ENCODE results near the gene PRM2.

Gene PRM2

GRCh38 chr16:11259655-11260595 lies 16.4 kb downstream of the PRM2 start:
- FAIRE-seq = no peak

- no peak for FAIRE-seq
These were observed 17.5 kb downstream of the PRM2 start for GRCh38 chr16:11258553-11259492.

- no peak for FAIRE-seq
These were observed 18.9 kb downstream of the PRM2 start for GRCh38 chr16:11257131-11257938.

DNA sequence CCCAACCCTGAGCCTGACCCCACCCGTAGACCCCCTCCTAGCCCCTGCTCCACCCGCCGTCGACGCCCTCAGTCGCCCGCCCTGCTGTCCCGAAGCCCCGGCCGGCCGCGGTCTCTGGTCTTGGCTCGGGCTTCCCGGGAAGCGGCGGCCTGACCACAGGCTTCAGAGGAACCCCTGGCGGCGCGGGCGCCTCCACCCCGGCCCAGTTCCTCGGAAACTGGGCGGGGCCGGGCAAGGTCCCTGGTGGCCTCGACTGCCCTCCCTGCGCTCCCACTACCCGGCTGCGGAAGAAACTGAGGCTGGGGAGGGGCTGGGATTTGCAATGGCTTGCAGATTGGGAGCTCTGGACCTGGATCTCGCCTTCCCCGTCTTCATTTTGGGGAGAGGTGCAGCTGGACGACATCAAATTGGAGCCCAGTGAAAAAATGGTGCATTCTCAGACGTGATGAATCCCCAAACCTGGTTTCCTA lies 19.6 kb downstream of the PRM2 start:
- FAIRE-seq = no peak

DNA sequence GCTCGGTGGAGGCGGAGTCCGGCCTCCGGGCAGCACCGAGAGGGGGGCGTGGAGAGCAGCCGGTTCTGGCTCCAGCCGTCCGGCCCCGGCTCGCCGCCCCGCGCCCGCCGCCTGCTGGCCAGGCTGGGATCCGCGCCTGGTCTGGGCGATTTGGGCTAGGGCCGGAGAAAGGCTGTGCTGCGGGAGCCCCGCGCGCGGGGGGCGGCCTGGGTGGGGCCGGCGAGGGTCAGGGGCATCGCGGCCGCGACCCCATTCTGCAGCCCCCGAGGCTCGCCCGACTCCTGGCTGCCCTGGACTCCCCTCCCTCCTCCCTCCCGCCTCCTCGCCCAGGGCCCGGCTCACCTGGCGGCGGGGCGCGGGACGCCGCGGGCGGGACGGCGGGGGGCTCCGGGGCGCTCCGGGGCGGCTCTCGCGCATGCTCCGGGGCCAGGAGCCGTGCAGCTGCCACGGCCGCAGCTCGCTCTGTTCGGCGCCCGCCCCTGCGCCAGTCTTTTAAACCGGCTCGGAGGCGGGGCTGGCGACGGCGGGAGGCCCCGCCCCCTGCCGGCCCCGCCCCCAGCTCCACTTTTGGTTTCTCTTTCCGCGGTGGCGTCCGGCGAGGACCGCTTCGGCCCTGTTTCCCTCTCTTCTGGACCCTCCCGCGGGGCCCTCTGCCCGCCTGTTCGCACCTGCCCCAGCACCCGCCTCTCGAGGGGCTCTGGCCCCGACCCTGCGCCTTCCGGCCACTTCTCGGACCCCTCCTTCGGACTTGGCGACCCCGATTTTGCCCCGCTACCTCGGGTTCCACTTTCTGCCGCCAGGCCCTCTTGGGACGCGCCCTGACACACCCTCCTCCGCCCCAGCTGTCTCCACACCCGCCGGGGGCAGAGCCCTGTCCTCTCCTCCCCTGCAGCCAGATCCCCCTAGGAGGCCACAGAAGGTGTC lies 20.3 kb downstream of the PRM2 start, which contains the start of gene SOCS1:
TSS of gene SOCS1 (minus strand) at position 468 of the 924 bp plus-strand sequence. CDS start 726 bp downstream, outside the sequence.
- FAIRE-seq = no peak

DNA sequence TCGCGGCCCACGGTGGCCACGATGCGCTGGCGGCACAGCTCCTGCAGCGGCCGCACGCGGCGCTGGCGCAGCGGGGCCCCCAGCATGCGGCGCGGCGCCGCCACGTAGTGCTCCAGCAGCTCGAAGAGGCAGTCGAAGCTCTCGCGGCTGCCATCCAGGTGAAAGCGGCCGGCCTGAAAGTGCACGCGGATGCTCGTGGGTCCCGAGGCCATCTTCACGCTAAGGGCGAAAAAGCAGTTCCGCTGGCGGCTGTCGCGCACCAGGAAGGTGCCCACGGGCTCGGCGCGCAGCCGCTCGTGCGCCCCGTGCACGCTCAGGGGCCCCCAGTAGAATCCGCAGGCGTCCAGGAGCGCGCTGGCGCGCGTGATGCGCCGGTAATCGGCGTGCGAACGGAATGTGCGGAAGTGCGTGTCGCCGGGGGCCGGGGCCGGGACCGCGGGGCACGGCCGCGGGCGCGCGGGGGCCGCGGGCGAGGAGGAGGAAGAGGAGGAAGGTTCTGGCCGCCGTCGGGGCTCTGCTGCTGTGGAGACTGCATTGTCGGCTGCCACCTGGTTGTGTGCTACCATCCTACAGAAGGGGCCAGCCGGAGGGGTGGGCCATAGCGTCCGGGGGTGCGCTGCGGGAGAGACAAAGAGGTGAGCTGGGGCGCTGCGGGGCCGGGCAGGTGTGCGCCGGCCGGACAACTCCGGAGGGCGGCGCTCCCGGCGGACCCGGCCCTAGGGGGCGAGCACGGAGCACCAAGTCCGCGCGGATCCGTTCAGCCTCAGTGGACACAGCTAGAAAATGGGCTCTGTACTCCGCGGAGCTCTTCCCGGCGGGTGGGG lies 21.2 kb downstream of the PRM2 start:
- no peak for FAIRE-seq

DNA sequence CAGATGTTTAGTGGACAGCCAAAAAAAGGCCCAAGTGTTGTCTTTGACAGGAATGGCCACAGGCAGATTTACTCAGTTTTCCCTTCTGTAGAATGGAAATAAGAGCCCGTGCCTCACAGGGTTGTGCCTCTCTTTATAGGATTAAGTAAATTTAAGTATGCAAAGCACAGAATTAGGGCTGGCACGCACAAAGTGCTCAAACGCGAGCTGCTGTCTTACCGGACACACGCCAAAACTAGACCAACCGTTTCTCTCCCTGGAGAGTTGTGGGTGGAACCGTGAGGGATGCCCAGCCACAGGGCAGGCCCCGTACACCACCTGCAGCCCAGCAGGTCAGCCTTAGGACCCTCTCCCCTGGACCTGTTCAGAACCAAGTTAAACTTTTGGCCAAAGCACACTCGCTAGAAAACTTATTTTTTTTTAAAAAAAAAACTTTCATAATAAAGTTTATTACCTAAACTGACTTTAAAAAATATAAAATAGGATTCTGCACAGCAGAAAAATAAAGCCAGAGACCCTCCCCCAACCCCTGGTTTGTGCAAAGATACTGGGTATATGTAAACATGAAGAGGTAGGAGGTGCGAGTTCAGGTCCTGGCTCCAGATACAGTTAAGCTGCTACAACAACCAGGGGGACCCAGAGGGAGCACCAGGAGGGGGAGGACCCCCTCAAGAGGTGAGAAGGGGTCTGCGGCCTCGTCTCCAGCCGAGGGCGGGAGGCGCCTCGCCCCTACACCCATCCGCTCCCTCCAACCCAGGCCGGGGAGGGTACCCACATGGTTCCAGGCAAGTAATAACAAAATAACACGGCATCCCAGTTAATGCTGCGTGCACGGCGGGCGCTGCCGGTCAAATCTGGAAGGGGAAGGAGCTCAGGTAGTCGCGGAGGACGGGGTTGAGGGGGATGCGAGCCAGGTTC lies 22.0 kb downstream of the PRM2 start:
- FAIRE-seq = no peak

DNA sequence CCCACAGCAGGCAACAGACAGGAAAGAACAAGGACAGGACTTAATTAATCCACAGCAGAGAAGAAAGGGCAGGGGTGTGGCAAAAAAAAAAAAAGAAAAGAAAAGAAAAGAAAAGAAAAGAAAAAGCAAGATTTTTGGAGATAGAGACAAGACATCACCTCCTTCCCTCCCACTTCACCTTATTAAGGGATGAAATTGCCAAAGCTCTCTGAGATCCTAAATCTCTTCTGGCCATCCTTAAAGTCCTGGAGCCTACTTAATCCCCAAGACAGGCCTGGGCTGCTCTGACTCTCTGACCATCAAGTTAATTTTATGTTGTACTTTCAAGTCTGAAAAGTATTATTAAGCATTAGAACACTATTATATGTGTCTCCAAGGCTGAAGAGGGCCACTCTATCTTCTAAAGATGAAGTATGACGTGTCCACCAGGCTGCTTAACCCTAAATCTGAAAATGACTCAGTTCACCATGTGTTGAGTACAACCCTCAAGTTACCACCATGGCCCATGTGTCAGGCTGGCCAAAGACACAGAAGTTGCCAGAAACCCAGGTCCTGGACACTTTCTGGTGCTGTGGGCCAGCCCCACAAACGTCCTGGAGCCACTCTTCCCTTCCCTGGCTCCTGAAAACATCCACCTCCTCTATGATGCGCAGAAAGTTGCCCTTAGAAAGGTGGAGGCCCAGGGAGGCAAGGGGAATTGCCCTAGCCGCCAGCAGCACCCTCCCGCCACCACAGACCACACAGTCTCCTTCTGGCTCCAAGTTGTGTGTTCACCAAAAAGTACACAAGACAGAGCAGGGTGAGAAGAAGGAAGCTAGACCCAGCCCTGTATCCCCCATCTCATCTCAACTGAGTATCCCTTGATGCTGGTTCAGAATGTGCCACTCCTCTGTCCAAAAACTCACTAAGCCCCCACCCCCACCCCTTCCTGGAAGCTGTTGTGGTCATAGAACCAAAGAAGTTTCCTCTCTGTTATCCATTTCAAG lies 23.0 kb downstream of the PRM2 start:
- FAIRE-seq = no peak

- FAIRE-seq = no peak
These were observed 23.8 kb downstream of the PRM2 start for GRCh38 chr16:11252482-11252931.

DNA sequence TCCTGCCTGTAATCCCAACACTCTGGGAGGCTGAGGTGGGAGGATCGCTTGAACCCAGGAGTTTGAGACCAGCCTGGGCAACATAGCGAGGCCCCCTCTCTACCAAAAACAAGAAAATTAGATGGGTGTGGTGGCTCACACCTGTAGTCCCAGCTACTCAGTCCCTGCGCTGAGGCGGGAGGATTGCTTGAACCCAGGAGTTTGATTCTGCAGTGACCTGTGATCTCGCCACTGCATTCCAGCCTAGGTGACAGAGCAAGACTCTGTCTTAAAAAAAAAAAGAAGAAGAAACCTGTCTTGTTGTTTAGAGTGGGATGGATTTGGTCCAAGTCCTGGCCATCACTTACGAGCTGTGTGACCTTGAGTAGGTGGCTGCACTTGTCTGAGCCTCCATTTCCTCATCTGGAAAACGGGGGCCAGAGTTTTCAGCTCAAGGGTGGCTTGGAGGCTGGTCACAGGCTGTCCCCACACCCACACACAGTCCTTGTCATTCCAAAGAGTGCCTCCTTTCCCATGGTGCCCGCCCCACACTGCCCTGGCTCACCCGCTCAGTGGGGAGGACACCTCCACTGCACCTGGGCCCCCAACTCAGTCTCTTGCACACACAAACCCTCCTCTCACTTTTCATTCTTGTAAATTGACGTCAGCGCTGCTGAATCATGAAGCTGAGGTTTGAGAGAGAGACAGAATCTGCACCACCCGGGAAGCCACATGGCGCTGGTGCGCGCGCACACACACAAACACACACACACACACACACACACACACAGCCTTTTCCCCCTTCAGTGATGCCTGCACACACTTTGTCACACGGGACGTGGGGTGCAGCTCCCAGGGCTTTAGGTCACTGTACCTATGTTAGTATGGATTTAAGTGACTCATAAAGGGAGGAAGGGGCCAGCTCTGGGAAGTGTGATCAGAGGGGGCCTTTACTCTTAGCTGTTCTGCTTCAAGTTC lies 24.5 kb downstream of the PRM2 start:
- FAIRE-seq = no peak

DNA sequence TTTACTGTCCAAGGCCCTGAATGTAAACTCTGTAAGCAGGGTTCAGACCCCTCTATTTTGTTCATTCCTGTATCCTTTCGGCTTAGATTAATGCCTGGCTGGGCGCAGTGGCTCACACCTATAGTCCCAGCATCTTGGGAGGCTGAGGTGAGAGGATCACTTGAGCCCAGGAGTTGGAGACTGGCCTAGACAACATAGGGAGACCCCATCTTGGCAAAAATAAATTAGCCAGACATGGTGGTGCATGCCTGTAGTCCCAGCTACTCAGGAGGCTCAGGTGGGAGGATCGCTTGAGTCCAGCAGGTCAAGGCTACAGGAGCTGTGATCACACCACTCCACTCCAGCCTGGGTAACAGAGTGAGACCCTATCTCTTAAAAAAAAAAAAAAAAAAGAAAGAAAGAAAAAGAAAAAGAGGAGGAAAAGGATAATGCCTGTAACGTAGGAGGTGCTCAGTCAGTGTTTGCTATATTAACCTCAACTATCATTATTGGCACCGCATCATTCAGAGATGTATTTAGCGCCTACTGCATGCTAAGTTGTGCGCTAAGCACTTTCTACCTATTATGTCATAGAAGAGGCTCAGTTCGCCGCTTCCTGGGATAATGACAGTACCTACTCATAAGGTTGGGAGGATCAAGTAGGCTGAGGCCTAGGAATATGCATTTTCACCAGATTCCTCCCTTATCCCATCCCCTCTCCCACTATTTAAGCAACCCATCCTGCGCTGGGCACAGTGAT lies 25.3 kb downstream of the PRM2 start:
- no peak for FAIRE-seq

DNA sequence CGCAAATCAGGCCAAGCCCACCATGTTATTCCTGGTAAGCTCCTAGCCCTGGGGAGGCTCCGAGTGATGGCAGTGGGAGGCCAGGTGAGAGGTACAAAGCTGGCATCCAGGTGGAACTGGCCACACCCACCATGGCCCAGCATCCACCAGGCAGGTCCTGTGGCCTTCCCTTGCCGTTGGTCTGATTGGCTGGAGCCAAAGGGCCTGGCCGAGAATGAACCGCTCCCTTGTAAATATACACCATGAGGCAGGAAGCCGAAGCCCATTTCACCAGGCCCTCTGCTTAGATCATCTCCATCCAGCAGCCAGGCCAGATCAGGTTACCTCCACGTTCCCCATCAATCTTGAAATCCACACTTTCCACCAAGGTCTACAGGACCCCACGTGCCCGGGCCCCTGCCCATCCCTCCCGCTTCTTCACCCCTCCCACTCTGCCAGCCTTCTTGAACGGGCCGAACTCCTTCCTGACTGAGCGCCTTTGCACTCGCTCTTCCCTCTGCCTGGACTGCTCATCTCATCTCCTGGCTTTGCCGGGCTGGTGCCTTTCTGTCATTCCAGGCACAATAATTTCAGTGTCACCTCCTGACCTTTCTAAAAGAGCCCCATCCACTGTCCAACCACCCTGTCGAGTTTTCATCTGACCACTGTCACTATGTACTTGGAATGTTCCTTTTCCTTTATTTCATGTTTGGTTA lies 26.0 kb downstream of the PRM2 start:
- FAIRE-seq = no peak

- no peak for FAIRE-seq
These were observed 26.8 kb downstream of the PRM2 start for GRCh38 chr16:11249233-11250061.

- FAIRE-seq = no peak
These were observed 28.1 kb downstream of the PRM2 start for GRCh38 chr16:11248133-11248532.

All from endometrium (tissue), 2 donors.